Activated CD4-positive, alpha-beta T cell treated with anti-CD3 and anti-CD28 coated beads for 48 hours (primary cell): Measurements from ENCODE around the gene PDGFA.

Experiments used
- DNase-seq: peaks from one replicate; pipeline ENCODE4 v3.0.0-alpha.2; 2020

PDGFA gene

DNA sequence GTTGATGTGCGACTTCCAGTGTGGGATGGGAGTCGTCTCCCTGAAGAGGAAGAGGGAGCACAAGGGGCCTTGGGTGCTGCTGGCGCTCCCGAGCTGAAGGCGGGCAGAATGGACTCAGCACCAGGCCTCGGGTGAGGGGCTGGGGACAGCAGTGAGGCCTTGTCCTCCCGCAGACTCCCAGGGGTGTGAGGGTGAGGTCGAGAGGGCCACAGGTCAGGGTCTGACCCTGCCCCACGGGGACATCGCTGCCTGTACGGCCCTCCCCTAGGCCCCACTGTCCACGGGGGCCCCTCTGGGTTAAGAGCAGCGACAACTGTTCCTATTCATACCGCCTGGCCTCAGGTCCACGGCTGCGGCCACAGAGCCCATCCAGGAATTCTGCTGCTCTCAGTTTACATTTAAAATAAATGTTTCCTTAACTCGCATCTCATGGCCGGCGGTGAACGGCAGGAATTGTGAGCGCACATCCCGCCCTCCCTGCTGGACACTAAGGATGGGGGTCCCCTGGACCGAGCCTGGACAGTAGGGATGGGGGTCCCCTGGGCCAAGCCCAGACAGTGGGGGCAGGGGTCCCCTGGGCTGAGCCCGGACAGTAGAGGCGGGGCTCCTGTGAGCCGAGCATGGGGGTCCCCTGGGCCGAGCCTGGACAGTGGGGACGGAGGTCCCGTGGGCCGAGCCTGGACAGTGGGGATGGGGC, 61.7 kb downstream of the PDGFA start:
- DNase-seq: no peak

DNA sequence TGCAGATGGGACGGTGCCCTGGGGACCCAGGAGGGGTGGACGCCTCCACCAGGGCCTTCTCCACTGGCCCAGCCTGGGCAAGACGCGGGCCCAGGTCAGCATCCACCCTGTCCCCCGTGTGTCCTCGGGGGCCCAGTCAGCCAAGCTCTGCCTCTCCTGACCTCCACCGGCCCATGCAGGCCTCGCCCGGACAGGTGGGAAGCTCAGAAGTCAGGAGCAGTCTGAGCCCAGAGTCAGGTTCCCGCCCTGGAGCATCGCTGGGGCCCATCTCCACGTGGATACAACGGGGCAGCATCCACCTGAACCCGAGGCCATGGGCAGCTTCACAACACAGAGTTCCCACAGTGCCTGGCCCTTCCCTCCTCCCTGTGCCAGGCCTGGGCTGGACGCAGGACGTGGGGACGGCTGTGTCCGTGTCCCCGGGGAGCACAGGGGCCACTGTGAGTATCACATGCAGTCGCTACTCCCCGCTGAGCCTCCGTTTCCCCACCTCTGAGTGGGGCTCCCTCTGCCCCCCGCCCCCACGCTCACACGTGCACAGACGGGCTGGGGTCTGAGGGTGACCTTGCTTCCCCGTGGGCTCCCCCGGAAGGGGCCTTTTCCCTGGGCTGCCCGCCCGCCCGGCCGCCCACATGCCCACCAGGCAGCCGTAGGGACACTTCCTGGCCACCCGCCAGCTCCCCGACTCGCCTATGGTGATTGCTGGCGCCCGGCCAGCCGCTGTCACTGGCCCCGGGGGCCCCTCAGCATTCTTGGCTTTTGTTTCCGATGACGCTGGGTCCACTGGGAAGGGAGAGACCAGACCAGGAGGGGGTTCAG, 64.3 kb downstream of the PDGFA start:
- no peak for DNase-seq

DNA sequence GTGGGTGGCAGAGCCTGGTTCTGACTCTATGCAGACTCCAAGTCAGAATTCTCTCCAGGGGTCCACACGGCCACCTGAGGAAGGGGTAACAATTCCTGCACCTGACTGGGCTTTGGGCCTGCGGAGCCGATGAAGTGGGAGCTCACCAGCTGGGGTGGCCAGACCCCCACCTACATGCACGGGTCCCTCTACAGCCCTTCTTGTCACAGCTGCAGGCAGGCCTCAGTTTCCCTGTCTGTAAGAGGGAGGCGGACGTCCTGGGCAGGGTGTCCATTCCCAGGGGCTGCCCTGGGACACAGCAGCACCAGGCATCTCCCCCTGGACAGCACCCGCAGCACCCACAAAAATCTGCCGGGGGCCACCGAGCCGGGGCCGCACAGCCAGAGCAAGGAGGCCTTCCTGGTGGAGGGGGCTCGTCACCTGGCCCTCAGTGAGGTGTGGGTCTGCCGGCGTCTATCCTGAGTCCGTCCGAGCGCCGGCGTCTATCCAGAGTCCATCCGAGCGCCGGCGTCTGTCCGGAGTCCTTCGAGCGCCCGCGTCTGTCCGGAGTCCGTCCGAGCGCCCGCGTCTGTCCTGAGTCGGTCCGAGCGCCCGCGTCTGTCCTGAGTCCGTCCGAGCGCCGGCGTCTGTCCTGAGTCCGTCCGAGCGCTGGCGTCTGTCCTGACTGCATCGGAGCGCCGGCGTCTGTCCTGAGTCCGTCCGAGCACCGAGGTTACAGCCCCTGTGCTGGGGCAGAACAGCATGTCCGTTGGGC, 65.1 kb downstream of the PDGFA start:
- no peak for DNase-seq

DNA sequence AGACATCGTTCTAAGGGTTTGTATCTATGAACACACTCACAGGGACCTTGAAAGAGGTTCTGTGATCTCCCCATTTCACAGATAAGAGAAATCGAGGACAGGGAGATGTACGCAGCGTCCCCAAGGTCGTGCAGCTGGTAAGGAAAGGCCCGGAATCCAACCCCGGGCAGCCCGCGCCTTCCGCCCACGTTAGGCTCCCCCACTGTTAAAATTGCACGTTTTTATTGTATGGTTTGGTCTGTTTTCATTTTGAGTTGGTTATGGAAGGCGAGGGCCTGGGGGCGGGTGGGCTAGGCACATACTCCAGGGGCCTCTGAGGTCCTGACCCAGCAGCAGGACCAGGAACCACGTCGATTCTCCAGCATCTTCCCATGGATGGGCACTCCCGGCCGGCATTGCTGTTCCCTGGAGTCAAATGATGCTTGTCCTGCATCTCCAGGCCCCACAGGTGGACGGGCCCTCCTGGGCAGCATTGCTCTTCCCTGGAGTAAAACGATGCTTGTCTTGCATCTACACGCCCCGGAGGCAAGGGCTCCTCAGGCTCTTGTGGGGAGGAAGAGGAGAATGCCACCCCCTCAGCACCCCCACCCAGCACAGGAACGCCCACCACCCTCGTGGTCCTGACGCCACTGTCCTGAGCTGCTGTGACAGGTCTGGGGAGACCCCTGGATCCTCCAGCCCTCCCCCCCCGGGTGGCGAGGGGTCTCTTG, 65.9 kb downstream of the PDGFA start:
- DNase-seq: no peak

DNA sequence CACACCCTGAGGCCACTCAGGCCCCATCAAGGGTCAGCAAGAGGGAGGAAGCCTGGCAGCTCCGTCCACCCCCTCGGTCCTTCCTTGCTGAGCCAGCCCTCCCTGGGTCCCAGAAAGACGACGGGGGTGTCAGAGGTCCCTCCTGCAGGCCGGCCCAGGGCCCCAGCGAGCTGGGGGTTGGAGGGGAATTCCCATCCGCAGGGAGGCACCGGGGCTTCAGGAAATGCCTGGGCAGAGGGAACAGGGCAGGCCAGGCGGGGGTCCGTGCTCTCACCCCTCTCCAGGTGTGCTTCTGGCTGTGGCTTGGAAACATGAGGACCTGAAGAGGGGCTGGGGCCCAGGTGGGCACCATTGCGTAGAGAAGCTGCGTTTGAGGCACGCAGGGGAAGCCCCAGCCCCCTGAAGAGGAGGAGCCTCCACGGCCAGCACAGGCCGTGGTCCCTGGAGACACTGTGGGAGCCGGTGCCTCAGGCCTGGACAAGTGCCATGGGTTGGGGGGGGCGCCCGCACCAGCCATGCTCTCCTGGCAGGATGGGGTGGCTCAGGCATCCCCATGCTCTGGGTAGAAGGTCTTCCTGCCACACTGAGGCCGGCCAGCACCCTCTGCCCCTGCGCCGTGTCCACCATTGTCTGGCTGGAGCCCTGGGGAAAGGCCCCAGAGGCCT, 66.7 kb downstream of the PDGFA start:
- no peak for DNase-seq

DNA sequence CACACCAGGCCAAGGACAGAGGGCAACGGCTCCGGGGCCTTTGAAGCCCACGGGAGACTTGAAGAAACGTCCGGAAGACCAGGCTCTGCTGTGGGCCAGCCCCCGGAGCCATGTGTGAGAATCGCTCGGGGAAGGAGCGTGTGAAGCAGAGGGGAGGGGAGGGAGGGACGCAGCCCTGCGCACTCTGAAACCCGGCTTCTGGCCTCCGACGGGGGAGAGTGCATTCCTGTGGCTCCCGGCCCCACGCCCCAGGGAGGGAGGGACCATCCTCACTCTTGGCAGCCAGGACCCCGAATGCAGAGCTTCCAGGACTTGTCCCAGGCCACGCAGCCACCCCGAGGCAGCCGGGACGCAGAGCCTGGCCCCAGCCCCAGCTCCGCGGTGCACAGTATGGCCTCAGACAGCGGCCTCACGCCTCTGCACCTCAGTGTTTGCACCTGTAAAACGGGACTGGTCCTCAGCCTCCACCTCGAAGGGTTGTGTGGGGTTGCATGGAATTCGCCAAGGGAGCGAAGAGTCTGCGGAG, 67.4 kb downstream of the PDGFA start:
- no peak for DNase-seq

DNA sequence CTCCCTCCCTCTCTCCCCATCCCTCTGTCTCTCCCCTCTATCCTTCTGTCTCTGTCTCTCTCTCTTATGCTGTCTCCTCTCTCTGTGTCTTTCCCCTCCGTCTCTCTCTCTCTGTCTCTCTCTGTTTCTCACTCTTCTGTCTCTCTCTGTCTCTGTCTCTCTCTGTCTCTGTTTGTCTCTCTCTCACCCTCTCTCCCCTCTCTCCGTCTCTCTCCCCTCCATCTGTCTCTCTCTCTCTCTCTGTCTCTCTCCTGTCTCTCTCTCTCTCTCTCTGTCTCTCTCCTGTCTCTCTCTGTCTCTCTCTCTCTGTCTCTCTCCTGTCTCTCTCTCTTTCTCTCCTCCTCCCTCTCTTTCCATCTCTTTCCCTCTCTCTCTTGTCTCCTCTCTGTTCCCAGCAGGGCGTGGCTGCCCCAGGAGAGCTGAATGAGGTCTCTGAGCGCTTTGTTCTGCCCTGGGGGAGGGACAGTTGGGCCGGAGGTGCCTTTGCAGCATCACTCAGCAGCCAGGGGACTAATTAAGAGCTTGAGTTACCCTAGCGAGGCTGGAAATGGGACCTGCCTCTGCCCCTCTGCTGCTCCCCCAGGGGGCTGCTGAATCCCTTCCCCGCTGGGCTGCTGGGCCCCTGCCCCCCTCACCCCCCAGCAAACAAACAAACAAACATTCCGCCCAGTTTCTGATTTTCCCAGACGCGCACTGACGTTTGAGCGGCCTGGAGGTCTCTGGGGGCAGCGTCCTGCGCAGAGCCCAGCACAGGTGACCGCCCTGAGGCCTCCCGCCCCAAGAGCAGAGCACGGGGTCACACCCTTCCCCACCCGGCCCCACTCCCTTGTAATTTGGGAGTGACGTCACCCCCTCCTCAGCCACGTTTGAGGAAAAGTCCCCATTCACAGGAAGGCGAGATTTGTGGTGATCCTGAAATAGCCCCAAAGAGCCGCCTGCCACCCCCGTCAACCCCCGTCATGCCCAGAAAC, 68.1 kb downstream of the PDGFA start:
- no peak for DNase-seq

DNA sequence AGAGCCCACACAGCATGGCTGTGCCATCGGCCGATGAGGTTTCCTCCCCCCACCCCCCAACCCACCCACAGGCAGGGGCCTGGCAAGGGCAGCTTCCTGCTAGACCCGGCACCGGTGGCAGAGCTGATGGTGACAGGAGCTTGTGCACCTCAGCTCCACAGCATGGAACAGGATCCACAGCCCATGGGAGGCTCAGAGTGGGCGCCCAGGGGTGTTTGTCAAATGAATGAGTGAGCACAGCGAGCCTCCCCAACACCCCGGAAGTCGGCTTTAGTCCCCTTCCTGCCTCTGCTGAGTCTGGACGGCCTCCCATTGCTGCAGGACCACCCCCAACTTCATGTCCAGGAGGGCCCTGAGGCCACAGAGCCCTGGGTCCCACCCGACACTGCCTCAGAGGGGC, 68.9 kb downstream of the PDGFA start:
- DNase-seq: peak; percentile 19

DNA sequence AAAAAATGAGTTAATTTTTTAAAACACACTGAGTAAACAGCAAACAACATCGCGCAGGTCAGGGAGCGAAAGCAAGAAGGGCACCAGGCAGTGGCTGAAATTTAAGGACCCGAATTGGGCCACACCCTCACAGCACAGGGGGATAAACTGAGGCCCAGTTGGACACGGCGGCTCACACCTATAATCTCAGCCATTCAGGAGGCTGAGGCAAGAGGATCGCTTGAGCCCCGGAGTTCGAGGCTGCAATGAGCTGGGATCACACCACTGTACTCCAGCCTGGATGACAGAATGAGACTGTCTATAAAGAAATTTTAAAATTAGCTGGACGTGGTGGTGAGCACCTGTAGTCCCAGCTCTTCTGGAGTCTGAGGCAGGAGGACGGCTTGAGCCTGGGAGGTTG, 69.6 kb downstream of the PDGFA start:
- no peak for DNase-seq

DNA sequence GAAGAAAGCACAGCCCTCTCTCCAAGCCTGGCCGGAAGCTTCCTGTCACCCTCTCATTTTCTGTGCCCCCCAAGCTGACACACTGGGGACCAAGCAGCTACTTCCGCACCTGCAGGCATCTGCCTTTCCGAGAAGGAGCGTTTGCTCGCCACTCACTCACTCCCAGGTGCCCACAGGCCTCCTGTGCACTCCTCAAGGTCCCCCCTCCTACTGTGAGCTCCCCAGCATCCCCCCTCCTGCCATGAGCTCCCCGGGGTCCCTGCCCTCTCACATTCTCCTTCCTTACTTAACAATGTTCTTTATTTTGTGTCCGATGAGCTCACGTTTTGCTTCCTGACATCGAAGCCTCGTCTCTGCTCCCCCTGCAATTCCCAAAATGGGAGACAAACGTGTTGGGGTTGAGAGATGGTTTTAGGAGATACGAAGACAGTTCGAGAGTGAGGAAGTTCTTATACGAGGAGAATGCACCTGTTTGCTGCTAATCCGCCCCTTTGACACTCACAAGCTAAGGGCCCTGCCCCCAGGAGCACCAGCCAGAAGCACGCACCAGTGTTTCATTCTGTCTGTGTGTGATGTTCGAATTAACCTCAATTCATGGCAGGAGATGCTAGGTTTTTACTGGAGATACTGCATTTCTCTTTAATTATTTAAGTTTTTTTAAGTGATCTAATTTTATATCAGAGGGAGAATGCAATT, 70.2 kb downstream of the PDGFA start:
- DNase-seq: no peak

DNA sequence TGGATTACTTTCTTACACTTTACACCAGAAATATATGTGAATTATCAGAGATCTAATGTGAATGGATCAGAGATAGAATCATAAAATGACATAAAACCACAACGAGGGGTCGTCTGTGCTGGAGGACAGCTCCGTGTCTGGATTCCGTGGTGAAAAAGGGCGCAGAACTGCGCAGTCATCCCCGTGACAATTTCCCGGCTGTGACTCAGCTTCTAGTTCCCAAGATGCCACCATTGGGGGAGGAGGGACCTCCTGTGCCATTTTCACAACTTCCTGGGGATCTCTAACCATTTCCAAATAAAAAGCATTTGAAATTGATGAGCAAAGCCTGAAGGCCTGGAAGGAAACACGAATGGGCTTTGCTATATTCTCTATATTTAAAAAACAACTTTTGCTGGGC, 72.1 kb downstream of the PDGFA start:
- no peak for DNase-seq
